Measurements from ENCODE around the gene CAMK2N1. TPM values are rescaled to one million over a fixed set of nuclear protein-coding genes. Genes with fewer than 3 reads are reported as not detected.

The CAMK2N1 gene
- total and polyA plus RNA-seq, 10 donors = 3.6 to 17.2 (median 8.5) TPM

GRCh38 chr1:20493839-20494608 is 8.0 kb upstream of the CAMK2N1 start:
- peaks cover 0 to 25% (median 15%) of the 10 kb centered on the region in 6 donors for H3K36me3 ChIP-seq
- peak overlapping the region in 2 of 8 donors; percentile 13 to 51 for H3K4me3 ChIP-seq
- intact Hi-C loops (cut with DNase I; ENCODE audit: low total_unique reads) = loop anchor here (2.0 to 10.0 kb wide), 2 partner anchors 281 to 579 kb away; no protein-coding TSS in a partner anchor
- DNase-seq = peak; percentile 93
- TF ChIP-seq POLR2AphosphoS5 (IDR thresholded peaks at IDR 0.05) (peak in 1 of 3 donors; percentile 67), CTCF (IDR thresholded peaks at IDR 0.05 in 8 of 11, conservative IDR thresholded peaks at IDR 0.05 in 3 of 11) (peak; percentile 97 to 100 (median 99)), POLR2A (IDR thresholded peaks at IDR 0.05) (no peak)
- H3K4me1 ChIP-seq = peaks cover 10 to 23% (median 16%) of the 10 kb centered on the region in 6 donors
- WGBS, 5 donors = 2 to 4% (median 3%) methylated on average over 12 to 16 of the region's 16 CpGs
- H3K9me3 ChIP-seq = no peaks in the 10 kb centered on the region
- H3K27me3 ChIP-seq (replicated peaks in 1 of 7) = peaks cover 0 to 10% (median 0%) of the 10 kb centered on the region in 7 donors
- peak overlapping the region in 2 of 8 donors; percentile 15 to 49 for H3K27ac ChIP-seq

- 18 to 34% (median 24%) methylated on average over 5 of the region's 5 CpGs for WGBS, 5 donors
- TF ChIP-seq POLR2A (IDR thresholded peaks at IDR 0.05) (no peak), CTCF (IDR thresholded peaks at IDR 0.05 in 8 of 11, conservative IDR thresholded peaks at IDR 0.05 in 3 of 11) (no peak), POLR2AphosphoS5 (IDR thresholded peaks at IDR 0.05) (no peak)
- intact Hi-C loops (cut with DNase I; ENCODE audit: low total_unique reads) = loop anchor here (2.0 to 10.0 kb wide), 2 partner anchors 281 to 579 kb away; no protein-coding TSS in a partner anchor
- Histone ChIP-seq H3K4me1 (peaks cover 10 to 23% (median 16%) of the 10 kb centered on the region in 6 donors), H3K27ac (no peak overlapping the region), H3K36me3 (peaks cover 0 to 18% (median 8%) of the 10 kb centered on the region in 6 donors), H3K4me3 (peak overlapping the region in 1 of 8 donors; percentile 51), H3K27me3 (replicated peaks in 1 of 7) (peaks cover 0 to 17% (median 0%) of the 10 kb centered on the region in 7 donors), H3K9me3 (no peaks in the 10 kb centered on the region)
- no peak for DNase-seq
Measured at GRCh38 chr1:20493309-20493708, 7.3 kb upstream of the CAMK2N1 start.

- WGBS, 5 donors = 68 to 81% (median 72%) methylated on average over 7 of the region's 7 CpGs
- Histone ChIP-seq H3K4me1 (peaks cover 10 to 23% (median 16%) of the 10 kb centered on the region in 6 donors), H3K9me3 (no peaks in the 10 kb centered on the region), H3K27me3 (replicated peaks in 1 of 7) (peaks cover 0 to 22% (median 0%) of the 10 kb centered on the region in 7 donors), H3K36me3 (peaks cover 0 to 12% (median 3%) of the 10 kb centered on the region in 6 donors), H3K27ac (no peak overlapping the region), H3K4me3 (no peak overlapping the region)
- TF ChIP-seq CTCF (IDR thresholded peaks at IDR 0.05 in 8 of 11, conservative IDR thresholded peaks at IDR 0.05 in 3 of 11) = no peak
- TF ChIP-seq POLR2A (IDR thresholded peaks at IDR 0.05) = no peak
- no peak for TF ChIP-seq POLR2AphosphoS5 (IDR thresholded peaks at IDR 0.05)
- intact Hi-C loops (cut with DNase I; ENCODE audit: low total_unique reads) = loop anchor here (2.0 to 10.0 kb wide), 2 partner anchors 280 to 578 kb away; no protein-coding TSS in a partner anchor
- DNase-seq = no peak
Measured at GRCh38 chr1:20492751-20493150, 6.7 kb upstream of the CAMK2N1 start.

GRCh38 chr1:20491866-20492265 is 5.9 kb upstream of the CAMK2N1 start:
- H3K27me3 ChIP-seq (replicated peaks in 1 of 7) = peaks cover 0 to 31% (median 7%) of the 10 kb centered on the region in 7 donors
- intact Hi-C loops (cut with DNase I; ENCODE audit: low total_unique reads) = loop anchor here (2.0 to 10.0 kb wide), 2 partner anchors 279 to 577 kb away; no protein-coding TSS in a partner anchor
- DNase-seq = no peak
- peaks cover 0 to 3% (median 0%) of the 10 kb centered on the region in 6 donors for H3K36me3 ChIP-seq
- no peak overlapping the region for H3K4me3 ChIP-seq
- H3K9me3 ChIP-seq = no peaks in the 10 kb centered on the region
- H3K27ac ChIP-seq = no peak overlapping the region
- 66 to 78% (median 73%) methylated on average over 2 to 7 of the region's 7 CpGs for WGBS, 5 donors
- peaks cover 11 to 26% (median 18%) of the 10 kb centered on the region in 6 donors for H3K4me1 ChIP-seq
- TF ChIP-seq POLR2AphosphoS5 (IDR thresholded peaks at IDR 0.05) = no peak
- TF ChIP-seq CTCF (IDR thresholded peaks at IDR 0.05 in 8 of 11, conservative IDR thresholded peaks at IDR 0.05 in 3 of 11) = no peak
- no peak for TF ChIP-seq POLR2A (IDR thresholded peaks at IDR 0.05)
